K562 (cell line): Measurements from ENCODE around the gene C6orf15. TPM values are rescaled to one million over a fixed set of nuclear protein-coding genes. Genes with fewer than 3 reads are reported as not detected.

ENCODE experiments used
- ADNP ChIP-seq: fragments of 200-800 bp; sonication (Bioruptor generic); IDR thresholded peaks from 2 replicates; pipeline ENCODE4 v1.6.1; 2016; ENCODE audit warnings: missing genetic modification characterization, missing compliant biosample characterization
- ATF1 ChIP-seq, 2 experiments: fragments of 450-650 bp in 1 of 2; IDR thresholded peaks; 2 replicates each; pipeline ENCODE4 v1.6.1; 2016; ENCODE audit warnings: missing compliant biosample characterization in 1 of 2, missing genetic modification characterization in 1 of 2
- DPF2 ChIP-seq: fragments of 450-650 bp; IDR thresholded peaks from 2 replicates; pipeline ENCODE4 v1.6.1; 2016
- EP400 ChIP-seq: fragments of 450-650 bp; IDR thresholded peaks from 2 replicates; pipeline ENCODE4 v1.6.1; 2017; ENCODE audit warnings: antibody characterized with exemption, mild to moderate bottlenecking, moderate library complexity
- ESRRA ChIP-seq: fragments of 450-650 bp; IDR thresholded peaks from 2 replicates; pipeline ENCODE4 v1.6.1; 2014; ENCODE audit warnings: low read depth, mild to moderate bottlenecking, moderate library complexity, borderline replicate concordance
- FOXM1 ChIP-seq, 2 experiments: fragments of 450-650 bp in 1 of 2; sonication (generic) in 1 of 2; formaldehyde crosslinking in 1 of 2; IDR thresholded peaks; 2 replicates each; pipeline versions ENCODE4 v1.6.1 to v1.9.0; 2017 to 2022; ENCODE audit warnings: low read depth in 2 of 2, mild to moderate bottlenecking in 2 of 2, missing genetic modification reagents in 1 of 2, moderate library complexity in 1 of 2
- FUS ChIP-seq: fragments of 200-400 bp; formaldehyde crosslinking; optimal IDR thresholded peaks from 2 replicates; pipeline ENCODE3; 2017; ENCODE audit warnings: low read depth, low read length
- KDM1A ChIP-seq, 2 experiments: fragments of 450-650 bp; IDR thresholded peaks; 2 replicates each; pipeline ENCODE4 v1.6.1; 2016; ENCODE audit warnings: mild to moderate bottlenecking in 2 of 2
- RBM25 ChIP-seq: fragments of 200-400 bp; formaldehyde crosslinking; IDR thresholded peaks from 2 replicates; pipeline ENCODE4 v1.6.1; 2018; ENCODE audit warnings: low read length, low read depth, moderate library complexity; ENCODE audit not compliant: severe bottlenecking
- RCOR1 ChIP-seq, 2 experiments: IDR thresholded peaks; 2 replicates each; pipeline ENCODE4 v1.6.1; 2012; ENCODE audit warnings: low read depth in 2 of 2, low read length in 2 of 2, borderline replicate concordance in 1 of 2, improper control_type of control experiment in 1 of 2
- SMAD4 ChIP-seq: fragments of 250-450 bp; sonication (Bioruptor Pico); conservative IDR thresholded peaks from 2 replicates; pipeline ENCODE4 v1.8.0; 2021; ENCODE audit warnings: inconsistent platforms, mild to moderate bottlenecking, moderate library complexity
- SMARCA5 ChIP-seq: fragments of 450-650 bp; IDR thresholded peaks from 2 replicates; pipeline ENCODE4 v1.6.1; 2016
- SOX6 ChIP-seq: fragments of 450-650 bp; IDR thresholded peaks from 2 replicates; pipeline ENCODE4 v1.6.1; 2014; ENCODE audit warnings: mild to moderate bottlenecking
- TCF3 ChIP-seq: sonication (generic); formaldehyde crosslinking; IDR thresholded peaks from 2 replicates; pipeline ENCODE4 v1.4.0; 2020; ENCODE audit warnings: mild to moderate bottlenecking, missing genetic modification reagents
- TEAD4 ChIP-seq, 2 experiments: sonication (generic) in 1 of 2; formaldehyde crosslinking in 1 of 2; IDR thresholded peaks; 2 replicates each; pipeline versions ENCODE4 v1.6.1 to v1.8.0; 2012 to 2022; ENCODE audit warnings: borderline replicate concordance in 1 of 2, inconsistent platforms in 1 of 2, low read length in 1 of 2, mild to moderate bottlenecking in 1 of 2, missing genetic modification reagents in 1 of 2
- ZBTB34 ChIP-seq: fragments of 250-450 bp; sonication (Bioruptor Pico); IDR thresholded peaks from 2 replicates; pipeline ENCODE4 v1.8.0; 2021; ENCODE audit warnings: mild to moderate bottlenecking, moderate library complexity
- ZNF551 ChIP-seq: fragments of 250-450 bp; sonication (Bioruptor Pico); IDR thresholded peaks from 2 replicates; pipeline ENCODE4 v1.5.0; 2021; ENCODE audit warnings: mild to moderate bottlenecking, moderate library complexity
- ZSCAN32 ChIP-seq: fragments of 450-650 bp; formaldehyde crosslinking; IDR thresholded peaks from 2 replicates; pipeline ENCODE4 v1.4.0; 2020; ENCODE audit warnings: mild to moderate bottlenecking, moderate library complexity
- polyA plus RNA-seq, 8 experiments: library from polyadenylated mRNA; depleted of rRNA in 4 of 8; stranded (reverse) in 5 of 8; unstranded in 3 of 8; fragments of >200 nt; fragmentation: Nextera tagmentation in 2 of 8; fragmentation: Illumina TruSeq in 1 of 8; extraction: Ambion mirVana in 2 of 8; extraction: Trizol in 1 of 8; gene quantifications; 2 replicates each; pipeline versions ENCODE4 v1.2.1 to v1.2.3, GENCODE V29; 2011 to 2014; ENCODE audit warnings: inconsistent platforms in 1 of 8, missing spikeins in 1 of 8
- total RNA-seq, 7 experiments: library from RNA; depleted of rRNA in 6 of 7; stranded (reverse); fragments of >200 nt in 6 of 7; fragmentation: Illumina TruSeq in 2 of 7; extraction: Trizol in 2 of 7; gene quantifications; 2 replicates each; pipeline versions ENCODE4 v1.2.1 to v1.2.3, GENCODE V29; 2011 to 2021; ENCODE audit warnings: low replicate concordance in 1 of 7
- TF ChIP-seq, protein P1 (sequence below): IDR thresholded peaks from 2 replicates; pipeline ENCODE4 v1.6.1; 2012; ENCODE audit warnings: low read depth, low read length, improper control_type of control experiment, borderline replicate concordance

C6orf15 gene
- total and polyA plus RNA-seq, 9 of the 15 experiments (the other 6 are each of a cell fraction or from before 2014, with no cell fraction given): not detected

GRCh38 chr6:31092769-31093505, 19.4 kb downstream of the C6orf15 start (continued):
- TF ChIP-seq ZBTB34: no peak
- TF ChIP-seq RCOR1 (IDR thresholded peaks at IDR 0.05; ENCODE audit: borderline replicate concordance in 1 of 2, low read depth in 2 of 2, low read length in 2 of 2): peak in 1 of 2 experiments; percentile 70; a peak in 2 of 4 replicates
- no peak for TF ChIP-seq EP400
- TF ChIP-seq SOX6: 0 out of 2 replicates have a peak, but pooled peaks have one; percentile 13
- TF ChIP-seq TEAD4 (IDR thresholded peaks at IDR 0.05; ENCODE audit: low read length): peak; percentile 55; the same call in 1 of the 2 replicates
- TF ChIP-seq TEAD4 (CRISPR knock-in tag; IDR thresholded peaks at IDR 0.05; ENCODE audit: borderline replicate concordance): no peak
- TF ChIP-seq, protein P1, sequence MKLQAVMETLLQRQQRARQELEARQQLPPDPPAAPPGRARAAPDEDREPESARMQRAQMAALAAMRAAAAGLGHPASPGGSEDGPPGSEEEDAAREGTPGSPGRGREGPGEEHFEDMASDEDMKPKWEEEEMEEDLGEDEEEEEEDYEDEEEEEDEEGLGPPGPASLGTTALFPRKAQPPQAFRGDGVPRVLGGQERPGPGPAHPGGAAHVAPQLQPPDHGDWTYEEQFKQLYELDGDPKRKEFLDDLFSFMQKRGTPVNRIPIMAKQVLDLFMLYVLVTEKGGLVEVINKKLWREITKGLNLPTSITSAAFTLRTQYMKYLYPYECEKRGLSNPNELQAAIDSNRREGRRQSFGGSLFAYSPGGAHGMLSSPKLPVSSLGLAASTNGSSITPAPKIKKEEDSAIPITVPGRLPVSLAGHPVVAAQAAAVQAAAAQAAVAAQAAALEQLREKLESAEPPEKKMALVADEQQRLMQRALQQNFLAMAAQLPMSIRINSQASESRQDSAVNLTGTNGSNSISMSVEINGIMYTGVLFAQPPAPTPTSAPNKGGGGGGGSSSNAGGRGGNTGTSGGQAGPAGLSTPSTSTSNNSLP: 0 out of 2 replicates have a peak, but pooled peaks have one; percentile 29
- no peak for TF ChIP-seq ZSCAN32
- TF ChIP-seq KDM1A (IDR thresholded peaks at IDR 0.05): peak; percentile 79 to 86
- no peak for TF ChIP-seq ZNF551
- TF ChIP-seq FOXM1 (IDR thresholded peaks at IDR 0.05; ENCODE audit: low read depth): 0 out of 2 replicates have a peak, but pooled peaks have one; percentile 41
- no peak for TF ChIP-seq FOXM1 (CRISPR knock-in tag; IDR thresholded peaks at IDR 0.05; ENCODE audit: low read depth)
- peak; percentile 80; the same call in 1 of the 2 replicates for TF ChIP-seq ADNP (tag)
- peak; percentile 97 for TF ChIP-seq RBM25
- TF ChIP-seq TCF3: peak; percentile 34
- TF ChIP-seq SMAD4 (CRISPR knock-in tag): 0 out of 2 replicates have a peak, but pooled peaks have one; percentile 16
- peak; percentile 63 for TF ChIP-seq DPF2
- TF ChIP-seq ATF1 (CRISPR knock-in tag; IDR thresholded peaks at IDR 0.05): no peak
- peak; percentile 36; the same call in 1 of the 2 replicates for TF ChIP-seq ATF1 (tag; IDR thresholded peaks at IDR 0.05)
- TF ChIP-seq ESRRA: peak; percentile 72; the same call in 1 of the 2 replicates
- TF ChIP-seq SMARCA5: 0 out of 2 replicates have a peak, but pooled peaks have one; percentile 22
- no peak for TF ChIP-seq FUS
